SK-N-SH treated with all-trans-retinoic acid at 6 μM for 48 hours (cell line): ENCODE results near the gene TBX19.

Experiments
- ATAC-seq: fragments of 200-7000 bp; cut with Tn5 transposase; 3 replicates; pipeline ENCODE4 v1.9.1; 2020; ENCODE audit warnings: mild to moderate bottlenecking, moderate library complexity
- ARNTL ChIP-seq: fragments of 450-650 bp; formaldehyde crosslinking; IDR thresholded peaks from 2 replicates; pipeline ENCODE4 v1.5.0; 2020; ENCODE audit warnings: low read depth, mild to moderate bottlenecking, moderate library complexity, borderline replicate concordance
- CSDC2 ChIP-seq: fragments of 250-450 bp; sonication (Bioruptor Pico); IDR thresholded peaks from 2 replicates; pipeline ENCODE4 v1.5.0; 2020; ENCODE audit warnings: mild to moderate bottlenecking, moderate library complexity
- CSRNP3 ChIP-seq: fragments of 250-450 bp; sonication (Bioruptor Pico); IDR thresholded peaks from 2 replicates; pipeline ENCODE4 v1.5.1; 2021; ENCODE audit warnings: mild to moderate bottlenecking, moderate library complexity
- ESRRG ChIP-seq: fragments of 250-450 bp; sonication (Bioruptor Pico); IDR thresholded peaks from 2 replicates; pipeline ENCODE4 v1.6.1; 2021; ENCODE audit warnings: mild to moderate bottlenecking
- GLIS3 ChIP-seq: fragments of 250-450 bp; sonication (Bioruptor Pico); IDR thresholded peaks from 2 replicates; pipeline ENCODE4 v1.5.0; 2020; ENCODE audit warnings: mild to moderate bottlenecking, moderate library complexity
- ISL1 ChIP-seq: fragments of 250-450 bp; sonication (Bioruptor Pico); IDR thresholded peaks from 2 replicates; pipeline ENCODE4 v2.1.2; 2022; ENCODE audit warnings: mild to moderate bottlenecking, moderate library complexity
- OSR1 ChIP-seq: fragments of 250-450 bp; sonication (Bioruptor Pico); IDR thresholded peaks from 2 replicates; pipeline ENCODE4 v1.8.0; 2022; ENCODE audit warnings: moderate library complexity, mild to moderate bottlenecking, inconsistent platforms
- PPARA ChIP-seq: fragments of 250-450 bp; sonication (Bioruptor Pico); IDR thresholded peaks from 2 replicates; pipeline ENCODE4 v1.5.0; 2020; ENCODE audit warnings: mild to moderate bottlenecking, borderline replicate concordance
- RARB ChIP-seq: fragments of 250-450 bp; sonication (Bioruptor Pico); IDR thresholded peaks from 2 replicates; pipeline ENCODE4 v1.8.0; 2021; ENCODE audit warnings: mild to moderate bottlenecking, moderate library complexity
- SNAI2 ChIP-seq: fragments of 250-450 bp; sonication (Bioruptor Pico); IDR thresholded peaks from 2 replicates; pipeline ENCODE4 v1.5.0; 2020; ENCODE audit warnings: mild to moderate bottlenecking, moderate library complexity
- TCF4 ChIP-seq: fragments of 250-450 bp; sonication (Bioruptor Pico); IDR thresholded peaks from 2 replicates; pipeline ENCODE4 v1.8.0; 2021; ENCODE audit warnings: mild to moderate bottlenecking, moderate library complexity, borderline replicate concordance
- TOX ChIP-seq: fragments of 250-450 bp; sonication (Bioruptor Pico); IDR thresholded peaks from 2 replicates; pipeline ENCODE4 v1.8.0; 2021; ENCODE audit warnings: mild to moderate bottlenecking, moderate library complexity, borderline replicate concordance
- TSHZ2 ChIP-seq: fragments of 250-450 bp; sonication (Bioruptor Pico); IDR thresholded peaks from 2 replicates; pipeline ENCODE4 v1.5.0; 2020; ENCODE audit warnings: mild to moderate bottlenecking, moderate library complexity
- ZC3H10 ChIP-seq: fragments of 250-450 bp; sonication (Bioruptor Pico); IDR thresholded peaks from 2 replicates; pipeline ENCODE4 v1.5.1; 2021; ENCODE audit warnings: mild to moderate bottlenecking, moderate library complexity
- ZFP3 ChIP-seq: fragments of 250-450 bp; sonication (Bioruptor Pico); IDR thresholded peaks from 2 replicates; pipeline ENCODE4 v1.5.0; 2020; ENCODE audit warnings: mild to moderate bottlenecking, moderate library complexity
- ZFP30 ChIP-seq: fragments of 450-650 bp; formaldehyde crosslinking; IDR thresholded peaks from 2 replicates; pipeline ENCODE4 v1.5.0; 2022; ENCODE audit warnings: mild to moderate bottlenecking, moderate library complexity
- ZNF565 ChIP-seq: fragments of 450-650 bp; formaldehyde crosslinking; conservative IDR thresholded peaks from 2 replicates; pipeline ENCODE4 v1.5.0; 2020; ENCODE audit warnings: low read depth, mild to moderate bottlenecking, moderate library complexity
- ZNF8 ChIP-seq: fragments of 450-650 bp; formaldehyde crosslinking; IDR thresholded peaks from 2 replicates; pipeline ENCODE4 v1.5.0; 2020; ENCODE audit warnings: mild to moderate bottlenecking, moderate library complexity
- TF ChIP-seq, protein P1 (sequence below): fragments of 250-450 bp; sonication (Bioruptor Pico); IDR thresholded peaks from 2 replicates; pipeline ENCODE4 v1.5.1; 2020; ENCODE audit warnings: low read depth, mild to moderate bottlenecking, moderate library complexity
- TF ChIP-seq, protein P2 (sequence below): fragments of 250-450 bp; sonication (Bioruptor Pico); IDR thresholded peaks from 2 replicates; pipeline ENCODE4 v1.8.0; 2020; ENCODE audit warnings: mild to moderate bottlenecking, moderate library complexity, borderline replicate concordance
- TF ChIP-seq, protein P3 (sequence below): fragments of 250-450 bp; sonication (Bioruptor Pico); IDR thresholded peaks from 2 replicates; pipeline ENCODE4 v1.8.0; 2021; ENCODE audit warnings: low read depth, mild to moderate bottlenecking, moderate library complexity, borderline replicate concordance

TBX19 gene

DNA sequence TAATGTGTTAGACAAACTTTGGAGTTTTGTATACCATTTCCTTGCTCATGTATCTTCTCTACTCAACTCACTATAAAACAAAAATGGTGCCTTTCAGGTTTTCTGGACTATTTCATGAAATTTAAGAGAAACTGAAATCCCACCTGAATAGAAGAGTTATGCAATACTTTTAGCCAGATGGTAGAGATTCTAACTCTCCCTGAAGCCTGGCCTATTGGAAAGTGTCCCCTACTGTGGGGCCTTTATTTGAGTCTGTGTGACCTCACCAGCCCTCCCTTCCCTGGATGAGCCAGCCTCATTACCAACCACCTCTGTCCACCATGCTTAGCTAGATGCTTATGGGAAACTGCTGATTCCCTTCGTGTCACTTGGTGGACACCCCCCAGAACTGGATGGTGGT, 35.5 kb downstream of the TBX19 start:
- TF ChIP-seq ZFP3 (no peak), SNAI2 (CRISPR knock-in tag) (no peak), TCF4 (no peak), CSRNP3 (CRISPR knock-in tag) (no peak), ZNF565 (CRISPR knock-in tag) (no peak), OSR1 (CRISPR knock-in tag) (no peak), ZC3H10 (CRISPR knock-in tag) (no peak), TSHZ2 (CRISPR knock-in tag) (no peak), ZNF8 (no peak), ESRRG (CRISPR knock-in tag) (no peak), RARB (CRISPR knock-in tag) (no peak), ISL1 (CRISPR knock-in tag) (no peak), PPARA (CRISPR knock-in tag) (no peak)
- TF ChIP-seq, protein P1, sequence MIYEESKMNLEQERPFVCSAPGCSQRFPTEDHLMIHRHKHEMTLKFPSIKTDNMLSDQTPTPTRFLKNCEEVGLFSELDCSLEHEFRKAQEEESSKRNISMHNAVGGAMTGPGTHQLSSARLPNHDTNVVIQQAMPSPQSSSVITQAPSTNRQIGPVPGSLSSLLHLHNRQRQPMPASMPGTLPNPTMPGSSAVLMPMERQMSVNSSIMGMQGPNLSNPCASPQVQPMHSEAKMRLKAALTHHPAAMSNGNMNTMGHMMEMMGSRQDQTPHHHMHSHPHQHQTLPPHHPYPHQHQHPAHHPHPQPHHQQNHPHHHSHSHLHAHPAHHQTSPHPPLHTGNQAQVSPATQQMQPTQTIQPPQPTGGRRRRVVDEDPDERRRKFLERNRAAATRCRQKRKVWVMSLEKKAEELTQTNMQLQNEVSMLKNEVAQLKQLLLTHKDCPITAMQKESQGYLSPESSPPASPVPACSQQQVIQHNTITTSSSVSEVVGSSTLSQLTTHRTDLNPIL (CRISPR knock-in tag) = no peak
- TF ChIP-seq, all 23 proteins: peak for 0
- no peak for ATAC-seq

DNA sequence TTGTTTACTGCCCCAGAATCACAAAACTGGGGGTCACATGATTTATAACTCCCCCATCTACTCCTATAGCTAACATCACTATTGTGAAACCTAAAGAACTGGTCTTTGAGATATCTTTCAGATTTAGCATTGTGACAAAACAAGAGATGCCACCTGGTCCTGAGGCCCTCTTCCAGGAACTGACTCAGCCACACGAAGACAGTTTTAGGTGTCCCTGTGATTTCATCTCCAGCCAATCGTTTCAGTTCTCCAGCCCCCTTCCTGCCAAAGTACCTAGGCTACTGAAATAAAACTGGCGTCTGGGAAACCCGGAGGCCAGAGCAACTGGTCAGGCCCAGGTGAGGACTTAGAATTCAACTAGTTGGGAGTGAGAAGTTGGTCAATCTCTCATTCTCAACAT, 36.6 kb downstream of the TBX19 start:
- ATAC-seq = no peak
- no peak for TF ChIP-seq ESRRG (CRISPR knock-in tag)
- TF ChIP-seq PPARA (CRISPR knock-in tag) = no peak
- no peak for TF ChIP-seq ARNTL (CRISPR knock-in tag)

GRCh38 chr1:168319691-168320090, 39.0 kb downstream of the TBX19 start:
- ATAC-seq = no peak
- no peak for TF ChIP-seq TOX (CRISPR knock-in tag)
- TF ChIP-seq ISL1 (CRISPR knock-in tag) = no peak
- TF ChIP-seq PPARA (CRISPR knock-in tag) = no peak
- TF ChIP-seq, protein P2, sequence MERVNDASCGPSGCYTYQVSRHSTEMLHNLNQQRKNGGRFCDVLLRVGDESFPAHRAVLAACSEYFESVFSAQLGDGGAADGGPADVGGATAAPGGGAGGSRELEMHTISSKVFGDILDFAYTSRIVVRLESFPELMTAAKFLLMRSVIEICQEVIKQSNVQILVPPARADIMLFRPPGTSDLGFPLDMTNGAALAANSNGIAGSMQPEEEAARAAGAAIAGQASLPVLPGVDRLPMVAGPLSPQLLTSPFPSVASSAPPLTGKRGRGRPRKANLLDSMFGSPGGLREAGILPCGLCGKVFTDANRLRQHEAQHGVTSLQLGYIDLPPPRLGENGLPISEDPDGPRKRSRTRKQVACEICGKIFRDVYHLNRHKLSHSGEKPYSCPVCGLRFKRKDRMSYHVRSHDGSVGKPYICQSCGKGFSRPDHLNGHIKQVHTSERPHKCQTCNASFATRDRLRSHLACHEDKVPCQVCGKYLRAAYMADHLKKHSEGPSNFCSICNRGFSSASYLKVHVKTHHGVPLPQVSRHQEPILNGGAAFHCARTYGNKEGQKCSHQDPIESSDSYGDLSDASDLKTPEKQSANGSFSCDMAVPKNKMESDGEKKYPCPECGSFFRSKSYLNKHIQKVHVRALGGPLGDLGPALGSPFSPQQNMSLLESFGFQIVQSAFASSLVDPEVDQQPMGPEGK (CRISPR knock-in tag) = no peak
- no peak for TF ChIP-seq GLIS3 (CRISPR knock-in tag)
- TF ChIP-seq RARB (CRISPR knock-in tag) = no peak
- TF ChIP-seq ZFP30 = no peak
- TF ChIP-seq ZNF8 = no peak
- no peak for TF ChIP-seq ARNTL (CRISPR knock-in tag)
- TF ChIP-seq ZNF565 (CRISPR knock-in tag) = no peak
- TF ChIP-seq CSDC2 (CRISPR knock-in tag) = no peak
- TF ChIP-seq, protein P3, sequence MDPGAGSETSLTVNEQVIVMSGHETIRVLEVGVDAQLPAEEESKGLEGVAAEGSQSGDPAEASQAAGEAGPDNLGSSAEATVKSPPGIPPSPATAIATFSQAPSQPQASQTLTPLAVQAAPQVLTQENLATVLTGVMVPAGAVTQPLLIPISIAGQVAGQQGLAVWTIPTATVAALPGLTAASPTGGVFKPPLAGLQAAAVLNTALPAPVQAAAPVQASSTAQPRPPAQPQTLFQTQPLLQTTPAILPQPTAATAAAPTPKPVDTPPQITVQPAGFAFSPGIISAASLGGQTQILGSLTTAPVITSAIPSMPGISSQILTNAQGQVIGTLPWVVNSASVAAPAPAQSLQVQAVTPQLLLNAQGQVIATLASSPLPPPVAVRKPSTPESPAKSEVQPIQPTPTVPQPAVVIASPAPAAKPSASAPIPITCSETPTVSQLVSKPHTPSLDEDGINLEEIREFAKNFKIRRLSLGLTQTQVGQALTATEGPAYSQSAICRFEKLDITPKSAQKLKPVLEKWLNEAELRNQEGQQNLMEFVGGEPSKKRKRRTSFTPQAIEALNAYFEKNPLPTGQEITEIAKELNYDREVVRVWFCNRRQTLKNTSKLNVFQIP (CRISPR knock-in tag) = no peak
